HFF-Myc (cell line): ENCODE results near the gene TAPBPL.

Experiments used
- DNase-seq: peaks from one replicate; pipeline ENCODE4 v3.0.0-alpha.2; 2011; ENCODE audit warnings: low read depth; ENCODE audit errors: extremely low read depth
- H3K4me3 ChIP-seq: replicated peaks from 2 replicates; pipeline ENCODE4 v1.5.1; 2011; ENCODE audit warnings: low read depth, mild to moderate bottlenecking, control low read depth, low read length
- TF ChIP-seq, protein P1 (sequence below): IDR thresholded peaks from 2 replicates; pipeline ENCODE4 v1.5.1; 2012; ENCODE audit warnings: mild to moderate bottlenecking, low read depth, low read length, control low read depth; ENCODE audit errors: missing control alignments

The TAPBPL gene

GRCh38 chr12:6428326-6428725, 23.5 kb upstream of the TAPBPL start:
- TF ChIP-seq, protein P1, sequence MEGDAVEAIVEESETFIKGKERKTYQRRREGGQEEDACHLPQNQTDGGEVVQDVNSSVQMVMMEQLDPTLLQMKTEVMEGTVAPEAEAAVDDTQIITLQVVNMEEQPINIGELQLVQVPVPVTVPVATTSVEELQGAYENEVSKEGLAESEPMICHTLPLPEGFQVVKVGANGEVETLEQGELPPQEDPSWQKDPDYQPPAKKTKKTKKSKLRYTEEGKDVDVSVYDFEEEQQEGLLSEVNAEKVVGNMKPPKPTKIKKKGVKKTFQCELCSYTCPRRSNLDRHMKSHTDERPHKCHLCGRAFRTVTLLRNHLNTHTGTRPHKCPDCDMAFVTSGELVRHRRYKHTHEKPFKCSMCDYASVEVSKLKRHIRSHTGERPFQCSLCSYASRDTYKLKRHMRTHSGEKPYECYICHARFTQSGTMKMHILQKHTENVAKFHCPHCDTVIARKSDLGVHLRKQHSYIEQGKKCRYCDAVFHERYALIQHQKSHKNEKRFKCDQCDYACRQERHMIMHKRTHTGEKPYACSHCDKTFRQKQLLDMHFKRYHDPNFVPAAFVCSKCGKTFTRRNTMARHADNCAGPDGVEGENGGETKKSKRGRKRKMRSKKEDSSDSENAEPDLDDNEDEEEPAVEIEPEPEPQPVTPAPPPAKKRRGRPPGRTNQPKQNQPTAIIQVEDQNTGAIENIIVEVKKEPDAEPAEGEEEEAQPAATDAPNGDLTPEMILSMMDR = no peak
- DNase-seq = no peak
- H3K4me3 ChIP-seq = no peak overlapping the region

- no peak overlapping the region; the same call in 1 of the 2 replicates for H3K4me3 ChIP-seq
- peak; percentile 93 for DNase-seq
- TF ChIP-seq, protein P1 = no peak
Observed at GRCh38 chr12:6430124-6430989, 21.5 kb upstream of the TAPBPL start.

DNA sequence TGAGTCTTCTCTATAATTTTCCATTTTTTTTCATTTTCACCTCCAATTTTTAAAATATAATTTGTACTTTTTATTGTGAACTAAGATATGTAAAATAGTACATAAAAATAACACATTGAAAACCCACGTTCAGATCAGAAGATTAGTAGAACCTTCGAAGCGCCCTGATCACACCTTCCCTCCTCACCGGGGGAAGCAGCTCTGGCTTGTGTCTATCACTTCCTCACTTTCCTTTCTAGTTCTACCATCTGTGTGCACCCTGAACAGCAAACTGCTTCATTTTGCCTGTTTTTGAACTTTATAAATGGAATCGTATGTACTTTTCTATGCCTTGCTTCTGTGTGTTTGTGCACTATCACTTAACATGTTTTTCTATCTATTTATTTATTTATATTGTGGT, 18.9 kb upstream of the TAPBPL start:
- no peak overlapping the region for H3K4me3 ChIP-seq
- TF ChIP-seq, protein P1 = no peak
- DNase-seq = no peak

- TF ChIP-seq, protein P1 = no peak
- no peak for DNase-seq
- no peak overlapping the region for H3K4me3 ChIP-seq
Observed at GRCh38 chr12:6434205-6435140, 17.4 kb upstream of the TAPBPL start.

- H3K4me3 ChIP-seq = no peak overlapping the region
- DNase-seq = no peak
- TF ChIP-seq, protein P1 = no peak
Observed at GRCh38 chr12:6435961-6436715, 15.7 kb upstream of the TAPBPL start.

- no peak for DNase-seq
- no peak overlapping the region for H3K4me3 ChIP-seq
- TF ChIP-seq, protein P1 = no peak
Observed at GRCh38 chr12:6437586-6437985, 14.3 kb upstream of the TAPBPL start.
